22Rv1 (cell line): ENCODE measurements around the gene NR4A3.
"Not testable (repeated sequence)": the region's sequence is repeated elsewhere in the genome, so short reads cannot be mapped to it uniquely, and the experiment has no call there.

Source experiments
- H3K27ac ChIP-seq: fragments of 450-650 bp; 2 replicates; pipeline ENCODE4 v1.5.1; 2017
- CTCF ChIP-seq: fragments of 450-650 bp; IDR thresholded peaks from 2 replicates; pipeline ENCODE4 v1.5.1; 2017; ENCODE audit warnings: mild to moderate bottlenecking
- ZFX ChIP-seq: fragments of 450-650 bp; IDR thresholded peaks from 2 replicates; pipeline ENCODE4 v1.6.1; 2017; ENCODE audit warnings: antibody characterized with exemption, borderline replicate concordance

The NR4A3 gene

GRCh38 chr9:99848447-99848846, 26.8 kb downstream of the NR4A3 start:
- TF ChIP-seq CTCF (no peak), ZFX (no peak)
- H3K27ac ChIP-seq, result no peak overlapping the region

GRCh38 chr9:99850736-99851499, 29.2 kb downstream of the NR4A3 start:
- H3K27ac ChIP-seq, result no peak overlapping the region
- TF ChIP-seq CTCF (no peak), ZFX (no peak)

GRCh38 chr9:99851500-99851822, 29.8 kb downstream of the NR4A3 start:
- TF ChIP-seq ZFX, result no peak
- TF ChIP-seq CTCF, result no peak
- H3K27ac ChIP-seq, result no peak overlapping the region

- no peak overlapping the region for H3K27ac ChIP-seq
- TF ChIP-seq CTCF (no peak), ZFX (no peak)
Measured at GRCh38 chr9:99852617-99853016, 30.9 kb downstream of the NR4A3 start.

GRCh38 chr9:99855467-99856176, 33.9 kb downstream of the NR4A3 start:
- TF ChIP-seq CTCF (no peak), ZFX (no peak)
- H3K27ac ChIP-seq, result no peak overlapping the region

GRCh38 chr9:99857576-99857975, 35.9 kb downstream of the NR4A3 start:
- not testable (repeated sequence) for H3K27ac ChIP-seq

- TF ChIP-seq CTCF, result no peak
- TF ChIP-seq ZFX, result no peak
Measured at GRCh38 chr9:99858087-99858486, 36.4 kb downstream of the NR4A3 start.

More at GRCh38 chr9:99858087-99858486, 36.4 kb downstream of the NR4A3 start:
- H3K27ac ChIP-seq, result no peak overlapping the region
